Adrenal gland (tissue), 12 donors: Measurements from ENCODE around the gene SLC38A9. TPM values are rescaled to one million over a fixed set of nuclear protein-coding genes. Genes with fewer than 3 reads are reported as not detected.
"Not testable (repeated sequence)": the region's sequence is repeated elsewhere in the genome, so short reads cannot be mapped to it uniquely, and the experiment has no call there.

Experiments
- DNase-seq, 7 donors: peaks; one replicate each; pipeline ENCODE4 v3.0.0-alpha.2; 2019 to 2020
- H3K27ac ChIP-seq, 5 donors: fragments of 200-600 bp; sonication (generic) in 4 of 5; 1 replicate in 3 of 5; 2 replicates in 2 of 5; pipeline versions ENCODE4 v1.5.1 to v1.8.0; 2016 to 2020; ENCODE audit warnings: mild to moderate bottlenecking in 1 of 5
- H3K27me3 ChIP-seq: fragments of 200-600 bp; 2 replicates; pipeline ENCODE4 v1.8.0; 2021
- H3K36me3 ChIP-seq, 2 donors: fragments of 200-600 bp; replicated peaks in 1 of 2; 1 replicate in 1 of 2; 2 replicates in 1 of 2; pipeline versions ENCODE4 v1.5.1 to v1.8.0; 2018 to 2022
- H3K4me1 ChIP-seq, 2 donors: fragments of 200-600 bp; replicated peaks in 1 of 2; 1 replicate in 1 of 2; 2 replicates in 1 of 2; pipeline versions ENCODE4 v1.5.1 to v1.8.0; 2018 to 2021
- H3K4me3 ChIP-seq, 4 donors: fragments of 200-600 bp; sonication (generic) in 3 of 4; one replicate each; pipeline ENCODE4 v1.5.1; 2016 to 2018
- H3K9me3 ChIP-seq, 3 donors: fragments of 200-600 bp; sonication (generic) in 1 of 3; replicated peaks in 1 of 3; 1 replicate in 2 of 3; 2 replicates in 1 of 3; pipeline versions ENCODE4 v1.5.1 to v1.8.0; 2016 to 2021
- POLR2A ChIP-seq, 2 donors: fragments of 450-650 bp; IDR thresholded peaks; one replicate each; pipeline ENCODE4 v1.6.1; 2017; ENCODE audit warnings: antibody characterized with exemption in 2 of 2, mild to moderate bottlenecking in 2 of 2, moderate library complexity in 1 of 2
- WGBS, 4 donors: extraction: QIAGEN DNeasy Blood & Tissue Kit in 2 of 4; methylation state at CpG; one replicate each; pipeline versions ENCODE4 v1.1.5 to v1.1.7; 2013 to 2017; 5-methylcytosine and 5-hydroxymethylcytosine counted together
- intact Hi-C, 2 donors: fragments of 100-400 bp; cut with DNase I; formaldehyde crosslinking; loops; one replicate each; pipeline versions ENCODE4 v1.14.1 to v1.15.0; 2022 to 2023
- polyA plus RNA-seq, 3 donors: library from polyadenylated mRNA; stranded (reverse); fragments of 200-250 nt in 2 of 3; fragments of 350-450 nt in 1 of 3; fragmentation: Illumina TruSeq in 1 of 3; extraction: RNeasy Lipid Tissue Mini Kit (QIAGEN cat#74804) in 1 of 3; gene quantifications; one replicate each; pipeline ENCODE4 v1.2.3, GENCODE V29; 2013 to 2014
- total RNA-seq, 9 donors: library from RNA; depleted of rRNA in 4 of 9; stranded (reverse); fragments of >200 nt in 4 of 9; fragments of 120-200 nt in 1 of 9; fragmentation: NEBNext Ultra II Directional in 1 of 9; extraction: Animal tissue kit (Norgen Biotek cat#: 25700) in 1 of 9; gene quantifications; one replicate each; pipeline versions ENCODE4 v1.1.0 to v1.2.4, GENCODE V29; 2013 to 2023
- TF ChIP-seq, protein P1 (sequence below), 6 experiments: fragments of 450-650 bp in 4 of 6; fragments of 200-600 bp in 2 of 6; sonication (generic) in 1 of 6; IDR thresholded peaks; 1 replicate in 5 of 6; 2 replicates in 1 of 6; pipeline versions ENCODE4 v1.5.1 to v1.8.0; 2016 to 2021; ENCODE audit warnings: antibody characterized with exemption in 6 of 6, mild to moderate bottlenecking in 2 of 6, moderate library complexity in 1 of 6
- donor health status: healthy with polysubstance abuse.
- donor health status: Bipolar disorder and iron deficiency.
- donor health status: DM: yes; HTN: yes; CAD: no.
- donor health status: DM: no; HTN: no; CAD: no.
- donor health status: DM: no; HTN: no; CAD: no.
- donor health status: DM: yes; HTN: yes; CAD: no.

Gene SLC38A9
- total and polyA plus RNA-seq, 12 donors, result 7.6 to 61.4 (median 13.8) TPM

- Histone ChIP-seq H3K27ac (no peak overlapping the region), H3K4me1 (no peaks in the 10 kb centered on the region), H3K36me3 (no peaks in the 10 kb centered on the region), H3K4me3 (no peak overlapping the region), H3K9me3 (no peaks in the 10 kb centered on the region), H3K27me3 (no peaks in the 10 kb centered on the region)
- no peak for TF ChIP-seq POLR2A (IDR thresholded peaks at IDR 0.05)
- TF ChIP-seq, protein P1, sequence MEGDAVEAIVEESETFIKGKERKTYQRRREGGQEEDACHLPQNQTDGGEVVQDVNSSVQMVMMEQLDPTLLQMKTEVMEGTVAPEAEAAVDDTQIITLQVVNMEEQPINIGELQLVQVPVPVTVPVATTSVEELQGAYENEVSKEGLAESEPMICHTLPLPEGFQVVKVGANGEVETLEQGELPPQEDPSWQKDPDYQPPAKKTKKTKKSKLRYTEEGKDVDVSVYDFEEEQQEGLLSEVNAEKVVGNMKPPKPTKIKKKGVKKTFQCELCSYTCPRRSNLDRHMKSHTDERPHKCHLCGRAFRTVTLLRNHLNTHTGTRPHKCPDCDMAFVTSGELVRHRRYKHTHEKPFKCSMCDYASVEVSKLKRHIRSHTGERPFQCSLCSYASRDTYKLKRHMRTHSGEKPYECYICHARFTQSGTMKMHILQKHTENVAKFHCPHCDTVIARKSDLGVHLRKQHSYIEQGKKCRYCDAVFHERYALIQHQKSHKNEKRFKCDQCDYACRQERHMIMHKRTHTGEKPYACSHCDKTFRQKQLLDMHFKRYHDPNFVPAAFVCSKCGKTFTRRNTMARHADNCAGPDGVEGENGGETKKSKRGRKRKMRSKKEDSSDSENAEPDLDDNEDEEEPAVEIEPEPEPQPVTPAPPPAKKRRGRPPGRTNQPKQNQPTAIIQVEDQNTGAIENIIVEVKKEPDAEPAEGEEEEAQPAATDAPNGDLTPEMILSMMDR (IDR thresholded peaks at IDR 0.05), result no peak
- intact Hi-C loops, result no loop called here
- DNase-seq, result no peak
Measured at GRCh38 chr5:55610542-55610941, 101.6 kb downstream of the SLC38A9 start.

GRCh38 chr5:55609413-55609812, 102.7 kb downstream of the SLC38A9 start:
- WGBS, 4 donors, result 85 to 92% (median 88%) methylated on average over 1 of the region's 1 CpG
- no peaks in the 10 kb centered on the region for H3K27me3 ChIP-seq
- no peaks in the 10 kb centered on the region for H3K9me3 ChIP-seq
- H3K36me3 ChIP-seq, result no peaks in the 10 kb centered on the region
- DNase-seq, result no peak
- H3K27ac ChIP-seq, result no peak overlapping the region
- H3K4me1 ChIP-seq, result peaks cover 5% of the 10 kb centered on the region in 2 donors
- intact Hi-C loops, result no loop called here
- no peak overlapping the region for H3K4me3 ChIP-seq
- TF ChIP-seq, protein P1 (IDR thresholded peaks at IDR 0.05), result no peak
- no peak for TF ChIP-seq POLR2A (IDR thresholded peaks at IDR 0.05)

GRCh38 chr5:55608595-55609349, 103.4 kb downstream of the SLC38A9 start:
- Histone ChIP-seq H3K27me3 (no peaks in the 10 kb centered on the region), H3K27ac (no peak overlapping the region), H3K36me3 (no peaks in the 10 kb centered on the region), H3K4me1 (peaks cover 9 to 11% of the 10 kb centered on the region in 2 donors), H3K4me3 (no peak overlapping the region), H3K9me3 (no peaks in the 10 kb centered on the region)
- WGBS, 4 donors, result 62 to 84% (median 74%) methylated on average over 6 of the region's 6 CpGs
- no peak for TF ChIP-seq POLR2A (IDR thresholded peaks at IDR 0.05)
- TF ChIP-seq, protein P1 (IDR thresholded peaks at IDR 0.05), result no peak
- intact Hi-C loops, result no loop called here
- DNase-seq, result no peak

- DNase-seq, H3K36me3 ChIP-seq, H3K9me3 ChIP-seq, H3K27ac ChIP-seq, intact Hi-C loops, H3K4me3 ChIP-seq, H3K27me3 ChIP-seq: not testable (repeated sequence)
- 50 to 74% (median 71%) methylated on average over 5 of the region's 5 CpGs for WGBS, 4 donors
- peaks cover 13 to 26% of the 10 kb centered on the region in 2 donors for H3K4me1 ChIP-seq
Measured at GRCh38 chr5:55607309-55607708, 104.8 kb downstream of the SLC38A9 start.

DNA sequence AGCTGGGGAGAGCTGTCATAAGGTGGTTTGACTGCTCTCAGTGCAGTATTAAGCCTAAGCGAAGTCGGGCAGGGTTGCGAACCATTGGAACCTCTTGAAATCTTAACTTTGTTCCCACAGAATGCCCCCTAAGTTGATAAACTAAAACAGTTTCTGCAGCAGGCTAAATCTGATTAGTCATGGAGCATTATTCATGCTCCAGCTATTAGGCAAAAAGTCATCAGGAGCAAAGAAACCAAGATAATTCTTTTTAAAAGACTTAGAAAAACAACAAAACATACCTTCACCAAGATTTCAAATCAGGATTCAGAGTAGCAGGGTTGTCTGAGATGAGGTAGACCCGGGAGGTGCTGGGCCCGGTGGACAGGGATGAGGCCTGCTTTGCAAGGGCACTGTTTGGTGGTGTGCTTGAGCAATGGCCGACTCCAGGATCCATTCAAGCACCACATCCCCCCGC, 107.5 kb downstream of the SLC38A9 start:
- H3K27ac ChIP-seq, result peak overlapping the region in 3 of 5 donors; percentile 16 to 90 (median 67)

More for the DNA sequence above, 107.5 kb downstream of the SLC38A9 start:
- TF ChIP-seq, protein P1 (IDR thresholded peaks at IDR 0.05), result no peak
- TF ChIP-seq POLR2A (IDR thresholded peaks at IDR 0.05), result no peak
- DNase-seq, result no peak
- H3K4me1 ChIP-seq, result peaks cover 22 to 52% of the 10 kb centered on the region in 2 donors
- H3K4me3 ChIP-seq, result no peak overlapping the region
- intact Hi-C loops, result no loop called here
- no peaks in the 10 kb centered on the region for H3K27me3 ChIP-seq
- H3K9me3 ChIP-seq, result no peaks in the 10 kb centered on the region
- no peaks in the 10 kb centered on the region for H3K36me3 ChIP-seq
- WGBS, 4 donors, result 91 to 94% (median 92%) methylated on average over 7 of the region's 7 CpGs
